AG20443 (cell line): ENCODE measurements around the gene SUSD2.
"Not testable (repeated sequence)": the region's sequence is repeated elsewhere in the genome, so short reads cannot be mapped to it uniquely, and the experiment has no call there.

Source experiments
- DNase-seq: peaks from one replicate; pipeline ENCODE4 v3.0.0; 2012; ENCODE audit warnings: low spot score, mixed read lengths

The SUSD2 gene

GRCh38 chr22:24181088-24181995, at the start of gene SUSD2:
Gene SUSD2 (plus strand): TSS chr22:24181487. CDS start chr22:24181520, 33 bp downstream.
- DNase-seq: peak; percentile 52

- no peak for DNase-seq
Observed at GRCh38 chr22:24133187-24133965, 47.9 kb upstream of the SUSD2 start.

- no peak for DNase-seq
Observed at GRCh38 chr22:24134090-24134846, 47.0 kb upstream of the SUSD2 start.

GRCh38 chr22:24136533-24136932, 44.8 kb upstream of the SUSD2 start:
- DNase-seq: not testable (repeated sequence)

- peak; percentile 85 for DNase-seq
Observed at GRCh38 chr22:24137595-24137994, 43.7 kb upstream of the SUSD2 start.

GRCh38 chr22:24138649-24139420, 42.5 kb upstream of the SUSD2 start:
- DNase-seq: no peak

GRCh38 chr22:24140357-24140756, 40.9 kb upstream of the SUSD2 start:
- DNase-seq: peak; percentile 20

GRCh38 chr22:24141586-24141985, 39.7 kb upstream of the SUSD2 start:
- peak; percentile 46 for DNase-seq

GRCh38 chr22:24142241-24142640, 39.0 kb upstream of the SUSD2 start:
- DNase-seq: no peak

- DNase-seq: no peak
Observed at GRCh38 chr22:24142831-24143230, 38.5 kb upstream of the SUSD2 start.

- DNase-seq: no peak
Observed at GRCh38 chr22:24144056-24144777, 37.1 kb upstream of the SUSD2 start.

- no peak for DNase-seq
Observed at GRCh38 chr22:24144778-24145085, 36.6 kb upstream of the SUSD2 start.

GRCh38 chr22:24145446-24146193, 35.7 kb upstream of the SUSD2 start:
- no peak for DNase-seq

GRCh38 chr22:24146194-24146616, 35.1 kb upstream of the SUSD2 start:
- peak; percentile 58 for DNase-seq

GRCh38 chr22:24146791-24147353, 34.4 kb upstream of the SUSD2 start:
- peak; percentile 79 for DNase-seq

GRCh38 chr22:24147666-24148065, 33.6 kb upstream of the SUSD2 start:
- no peak for DNase-seq

GRCh38 chr22:24148266-24149197, 32.8 kb upstream of the SUSD2 start:
- peak; percentile 35 for DNase-seq

- no peak for DNase-seq
Observed at GRCh38 chr22:24149198-24149590, 32.1 kb upstream of the SUSD2 start.

GRCh38 chr22:24153353-24153752, 27.9 kb upstream of the SUSD2 start:
- DNase-seq: no peak
